Adipose tissue (tissue), 3 donors: ENCODE measurements around the gene SEC22A. TPM values are rescaled to one million over a fixed set of nuclear protein-coding genes. Genes with fewer than 3 reads are reported as not detected.
"Not testable (repeated sequence)": the region's sequence is repeated elsewhere in the genome, so short reads cannot be mapped to it uniquely, and the experiment has no call there.

Experiments used
- H3K27ac ChIP-seq: one replicate; pipeline ENCODE4 v1.5.1; 2013; ENCODE audit warnings: low read depth, low read length
- WGBS, 3 donors: extraction: QIAGEN DNeasy Blood & Tissue Kit; methylation state at CpG; one replicate each; pipeline ENCODE4 v1.1.7; 2013; 5-methylcytosine and 5-hydroxymethylcytosine counted together
- polyA plus RNA-seq, 3 donors: library from polyadenylated mRNA; stranded (reverse); fragments of 200-250 nt; gene quantifications; one replicate each; pipeline ENCODE4 v1.2.3, GENCODE V29; 2013
- donor health status: healthy with polysubstance abuse.
- donor health status: Bipolar disorder and iron deficiency.
- donor health status: healthy.

The SEC22A gene
- polyA plus RNA-seq, 3 donors, result 5.5 to 8.7 (median 6.1) TPM

- no peak overlapping the region for H3K27ac ChIP-seq
- 82 to 88% (median 86%) methylated on average over 2 of the region's 2 CpGs for WGBS, 3 donors
Observed at GRCh38 chr3:123168605-123169004, 33.1 kb upstream of the SEC22A start.

DNA sequence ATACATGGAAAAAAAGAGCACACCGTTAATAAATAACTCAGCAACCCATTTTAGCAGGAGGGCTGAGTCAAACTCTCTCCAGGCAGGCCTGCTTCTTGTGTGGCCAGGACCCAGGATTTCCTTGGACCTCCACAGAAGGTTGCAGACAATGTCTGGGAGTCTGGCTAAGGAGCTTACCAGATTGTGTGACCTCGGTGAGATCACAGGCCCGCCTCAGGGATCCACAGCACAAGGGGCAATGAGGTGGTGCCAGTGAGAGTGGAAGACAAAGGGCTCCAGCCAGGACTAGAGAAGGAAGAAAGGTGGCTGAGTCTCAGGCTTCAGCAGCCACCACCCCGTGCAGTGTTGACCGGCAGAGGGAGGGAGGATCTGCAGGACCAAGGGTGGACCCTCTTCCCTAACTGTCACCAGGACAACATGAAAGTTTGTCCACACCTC, 32.2 kb upstream of the SEC22A start:
- WGBS, 3 donors, result 85 to 90% (median 85%) methylated on average over 5 of the region's 5 CpGs
- H3K27ac ChIP-seq, result no peak overlapping the region

DNA sequence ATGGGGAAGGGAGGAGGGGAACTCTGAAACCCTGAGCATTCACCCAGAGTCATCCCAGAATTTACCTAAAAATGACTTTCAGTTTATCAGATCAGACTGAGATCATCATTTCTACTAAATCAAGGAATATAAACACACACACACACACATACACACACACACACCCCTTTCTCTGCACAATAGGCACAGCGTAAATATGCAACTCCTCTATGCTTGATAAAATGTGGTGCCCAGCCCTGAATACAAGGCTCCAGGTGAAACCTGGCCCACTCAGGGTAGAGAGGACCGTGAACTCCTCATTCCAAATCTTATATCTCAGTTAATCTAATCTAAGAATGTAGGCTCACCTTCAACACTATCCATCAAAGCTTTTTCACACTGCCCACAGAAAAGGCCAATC, 31.8 kb upstream of the SEC22A start:
- H3K27ac ChIP-seq, result no peak overlapping the region
- 46 to 64% (median 48%) methylated on average over 2 of the region's 2 CpGs for WGBS, 3 donors

DNA sequence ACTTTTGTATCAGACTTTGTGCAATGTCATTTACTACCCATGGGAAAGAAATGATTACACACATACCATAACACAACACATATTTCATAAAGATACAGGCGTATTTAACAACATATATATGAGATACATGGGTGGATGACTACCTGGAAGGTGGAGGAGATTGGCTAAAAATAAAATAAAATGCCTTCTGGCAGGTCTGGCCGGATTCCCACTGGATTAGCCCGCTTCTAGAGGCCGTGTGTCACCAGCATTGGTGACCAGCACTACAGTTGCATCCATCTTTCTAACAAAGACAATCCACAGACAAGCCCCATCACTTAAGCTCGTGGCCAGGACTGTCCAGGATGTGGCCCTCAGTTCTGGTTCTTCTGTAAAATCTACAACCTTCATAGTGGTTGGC, 21.0 kb upstream of the SEC22A start:
- H3K27ac ChIP-seq, result no peak overlapping the region
- WGBS, 3 donors, result 94 to 96% (median 95%) methylated on average over 5 of the region's 5 CpGs

GRCh38 chr3:123186695-123187094, 15.0 kb upstream of the SEC22A start:
- 75 to 78% (median 75%) methylated on average over 2 of the region's 2 CpGs for WGBS, 3 donors
- H3K27ac ChIP-seq, result no peak overlapping the region

DNA sequence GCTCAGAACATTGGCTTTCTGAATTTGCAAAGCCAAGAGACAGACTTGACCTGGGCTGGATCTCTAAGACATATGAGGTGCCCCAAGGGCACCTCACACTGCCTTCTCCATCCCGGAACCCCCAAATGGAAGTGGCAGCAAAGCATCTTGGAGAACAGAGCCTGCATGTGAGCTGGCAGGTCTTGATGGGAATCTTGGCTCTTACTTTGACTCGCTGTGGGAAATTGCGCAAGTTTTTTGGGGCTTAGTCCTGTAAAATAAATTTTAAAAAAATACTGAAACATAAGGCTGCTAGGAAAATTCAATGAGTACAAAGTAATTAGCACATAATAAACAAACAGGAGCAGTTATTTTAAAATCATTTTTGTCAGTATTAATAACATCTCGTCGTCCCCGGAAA, 13.7 kb upstream of the SEC22A start:
- 77 to 83% (median 80%) methylated on average over 6 of the region's 6 CpGs for WGBS, 3 donors
- no peak overlapping the region for H3K27ac ChIP-seq

GRCh38 chr3:123193448-123194101, 8.2 kb upstream of the SEC22A start:
- H3K27ac ChIP-seq, result no peak overlapping the region
- 73 to 82% (median 74%) methylated on average over 5 of the region's 5 CpGs for WGBS, 3 donors

DNA sequence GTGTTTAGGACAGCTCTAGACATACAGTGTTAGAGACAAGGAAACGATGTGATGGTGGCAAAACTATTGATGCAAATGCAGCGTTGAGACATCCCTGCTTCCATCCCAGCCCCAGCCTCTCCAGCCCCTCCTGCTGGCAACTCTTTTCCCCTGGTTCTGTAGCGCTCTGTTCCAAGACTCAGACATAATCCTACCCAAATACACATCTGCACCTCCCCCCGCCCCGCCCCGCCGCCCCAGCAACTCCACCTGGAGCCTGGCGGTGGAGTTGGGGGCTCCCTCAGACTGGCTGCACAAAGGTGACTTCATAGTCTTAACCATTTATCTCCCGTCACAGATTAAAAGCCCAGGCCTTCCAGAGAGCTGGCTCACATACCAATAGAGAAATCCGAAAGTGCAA, 7.2 kb upstream of the SEC22A start:
- no peak overlapping the region for H3K27ac ChIP-seq
- 29 to 56% (median 47%) methylated on average over 10 of the region's 10 CpGs for WGBS, 3 donors

DNA sequence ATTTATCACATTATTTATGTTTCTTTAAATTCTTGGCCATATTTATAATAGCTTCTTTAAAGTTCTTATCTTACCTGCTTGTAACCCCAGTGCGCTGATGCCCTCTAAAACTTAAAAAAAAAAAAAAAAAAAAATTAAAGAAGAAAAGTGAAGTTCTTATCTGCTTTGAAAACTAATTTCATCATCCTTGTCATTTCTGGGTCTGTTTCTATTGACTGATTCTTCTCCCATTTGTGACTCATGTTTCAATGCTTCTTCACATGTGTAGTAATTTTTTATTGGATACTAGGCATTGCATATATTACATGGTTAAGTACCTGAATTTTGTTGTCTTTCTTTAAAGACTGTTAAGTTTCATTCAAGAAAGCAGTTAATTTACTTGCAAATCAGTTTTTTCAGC, 3.4 kb upstream of the SEC22A start:
- 94 to 97% (median 96%) methylated on average over 1 of the region's 1 CpG for WGBS, 3 donors
- H3K27ac ChIP-seq, result no peak overlapping the region

DNA sequence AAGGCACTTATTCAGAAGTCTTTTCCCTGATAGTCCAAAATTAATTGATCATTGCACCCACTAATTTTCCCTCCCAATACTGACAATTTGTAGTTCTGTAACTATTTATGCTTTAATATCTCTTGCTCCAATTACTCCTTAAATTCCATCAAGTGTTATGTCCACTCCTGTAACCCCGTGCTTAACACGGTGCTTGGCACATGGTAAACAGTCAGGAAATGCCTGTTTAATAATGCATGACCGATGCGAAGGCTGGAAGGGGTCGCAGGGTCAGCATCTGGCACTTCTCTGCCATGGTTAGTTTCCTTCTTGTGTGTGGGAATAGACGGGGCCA, 553 bp upstream of the SEC22A start:
- WGBS, 3 donors, result 3 to 4% (median 4%) methylated on average over 6 of the region's 6 CpGs
- H3K27ac ChIP-seq, result no peak overlapping the region

- 0 to 1% (median 1%) methylated on average over 7 of the region's 7 CpGs for WGBS, 3 donors
- H3K27ac ChIP-seq, result no peak overlapping the region
Observed at GRCh38 chr3:123202451-123202850, 708 bp downstream of the SEC22A start.

DNA sequence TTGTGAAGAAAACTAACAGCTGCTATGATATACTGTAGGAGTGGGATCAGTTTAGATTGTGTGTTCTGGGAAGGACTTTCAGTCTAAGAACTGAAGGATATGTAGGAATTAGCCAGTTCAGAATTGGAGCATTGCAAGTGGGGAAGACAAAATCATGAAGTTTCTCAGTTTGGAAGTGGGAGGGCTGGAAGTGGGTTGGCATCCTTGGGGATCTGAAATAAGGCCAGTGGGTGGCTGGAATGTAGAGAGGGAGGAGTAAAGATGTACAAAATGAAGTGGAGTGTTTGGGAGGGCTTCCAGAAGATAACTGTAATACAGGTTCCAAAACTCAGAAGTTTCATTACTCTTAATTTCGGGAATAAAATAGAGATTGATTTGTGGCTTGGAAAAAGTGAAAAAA, 17.2 kb downstream of the SEC22A start:
- H3K27ac ChIP-seq, result no peak overlapping the region
- 73 to 91% (median 76%) methylated on average over 1 of the region's 1 CpG for WGBS, 3 donors

DNA sequence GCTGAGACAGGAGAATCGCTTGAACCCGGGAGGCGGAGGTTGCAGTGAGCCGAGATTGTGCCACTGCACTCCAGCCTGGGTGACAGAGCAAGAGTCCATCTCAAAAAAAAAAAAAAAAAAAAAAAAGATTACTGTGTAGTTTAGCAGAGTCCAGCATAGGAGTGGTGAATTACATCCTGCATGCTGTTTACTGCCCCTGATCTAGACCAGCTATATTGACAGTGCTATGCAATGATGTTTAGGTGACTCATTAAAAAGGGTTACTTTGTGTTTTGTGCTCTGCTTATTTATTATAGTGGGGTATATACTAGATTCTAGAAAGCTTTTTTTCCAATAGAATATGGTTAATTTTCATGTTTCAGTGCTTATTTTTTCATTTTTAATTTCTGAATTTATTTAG, 19.6 kb downstream of the SEC22A start:
- H3K27ac ChIP-seq, result not testable (repeated sequence)
- 96 to 98% methylated on average over 4 of the region's 4 CpGs; no CpG with 5 or more reads in 1 of the 3 donors for WGBS, 3 donors

DNA sequence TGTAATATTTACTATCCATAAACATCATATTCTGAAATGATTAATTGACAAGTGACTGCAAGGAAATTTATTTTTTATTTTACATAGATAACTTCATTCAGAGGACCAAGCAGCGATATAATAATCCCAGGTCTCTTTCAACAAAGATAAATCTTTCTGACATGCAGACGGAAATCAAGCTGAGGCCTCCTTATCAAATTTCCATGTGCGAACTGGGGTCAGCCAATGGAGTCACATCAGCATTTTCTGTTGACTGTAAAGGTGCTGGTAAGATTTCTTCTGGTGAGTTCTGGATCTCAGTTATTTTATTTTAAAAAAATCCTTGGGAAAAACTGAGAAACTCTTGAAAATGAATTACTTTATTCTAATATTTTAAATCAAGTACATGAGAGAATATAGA, 23.3 kb downstream of the SEC22A start:
- no peak overlapping the region for H3K27ac ChIP-seq
- 79 to 93% (median 89%) methylated on average over 3 of the region's 3 CpGs for WGBS, 3 donors

DNA sequence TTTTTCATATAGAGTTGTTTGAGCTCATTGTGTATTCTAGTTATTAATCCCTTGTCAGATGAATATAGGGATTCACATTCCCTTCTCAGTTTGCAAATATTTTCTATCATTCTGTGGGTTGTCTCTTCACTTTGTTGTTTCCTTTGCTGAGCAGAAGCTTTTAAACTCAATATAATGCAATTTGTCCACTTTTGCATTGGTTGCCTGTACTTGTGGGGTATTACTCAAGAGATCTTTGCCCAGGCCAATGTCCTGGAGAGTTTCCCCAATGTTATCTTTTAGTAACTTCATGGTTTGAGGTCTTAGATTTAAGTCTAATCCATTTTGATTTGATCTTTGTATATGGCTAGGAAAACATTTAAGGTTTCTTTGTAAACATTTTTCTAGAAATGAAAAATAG, 24.8 kb downstream of the SEC22A start:
- no peak overlapping the region for H3K27ac ChIP-seq

GRCh38 chr3:123229145-123229544, 27.4 kb downstream of the SEC22A start:
- H3K27ac ChIP-seq, result no peak overlapping the region
- 93 to 99% (median 98%) methylated on average over 2 of the region's 2 CpGs for WGBS, 3 donors

GRCh38 chr3:123236902-123237301, 35.2 kb downstream of the SEC22A start:
- WGBS, 3 donors, result 93 to 99% (median 98%) methylated on average over 3 of the region's 3 CpGs
- no peak overlapping the region for H3K27ac ChIP-seq

GRCh38 chr3:123239186-123239585, 37.4 kb downstream of the SEC22A start:
- H3K27ac ChIP-seq, result not testable (repeated sequence)

GRCh38 chr3:123239756-123240155, 38.0 kb downstream of the SEC22A start:
- 95 to 100% (median 100%) methylated on average over 1 of the region's 1 CpG for WGBS, 3 donors
- no peak overlapping the region for H3K27ac ChIP-seq

More at GRCh38 chr3:123239186-123239585, 37.4 kb downstream of the SEC22A start:
- 97 to 100% (median 98%) methylated on average over 2 of the region's 2 CpGs for WGBS, 3 donors

DNA sequence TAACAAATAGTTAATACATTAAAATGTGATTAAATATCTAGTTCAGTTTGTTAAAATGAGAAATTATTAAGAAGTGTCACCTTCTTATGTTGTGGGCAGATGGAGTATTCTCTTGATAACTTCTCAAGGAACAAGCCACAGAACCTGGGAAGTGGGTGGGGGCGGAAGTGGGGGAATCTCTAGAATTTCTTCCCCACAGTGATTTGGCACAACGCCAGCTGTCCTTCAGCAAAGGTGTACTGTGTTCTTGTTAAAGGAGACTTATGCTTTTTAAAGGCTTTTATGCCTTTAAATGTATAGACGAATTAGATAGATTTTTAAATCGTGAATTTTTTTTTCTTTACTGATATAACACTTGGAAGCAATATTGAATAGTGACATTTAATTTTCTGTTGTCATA, 42.4 kb downstream of the SEC22A start:
- no peak overlapping the region for H3K27ac ChIP-seq
- WGBS, 3 donors, result 51 to 81% (median 78%) methylated on average over 4 of the region's 4 CpGs

DNA sequence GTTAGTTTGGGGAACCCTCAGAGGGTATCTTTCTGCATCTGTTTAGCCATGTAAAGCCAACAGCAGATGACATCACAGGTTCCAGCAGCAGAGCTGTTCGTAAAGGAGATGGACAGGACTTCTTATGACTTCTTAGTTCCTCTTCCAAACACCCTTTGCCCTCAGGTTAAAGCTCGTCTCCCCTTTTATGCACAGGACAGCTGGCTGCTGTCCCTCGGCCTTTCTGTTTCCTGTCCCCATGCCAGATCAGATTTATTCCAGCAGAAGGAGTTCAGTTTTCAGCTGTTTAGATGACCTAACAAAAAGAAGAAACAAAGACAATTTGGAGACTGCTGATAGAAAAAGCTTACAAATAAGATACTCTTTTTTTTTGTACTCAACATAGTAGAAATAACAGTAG, 45.1 kb downstream of the SEC22A start:
- H3K27ac ChIP-seq, result no peak overlapping the region
- 39 to 50% (median 43%) methylated on average over 3 of the region's 3 CpGs for WGBS, 3 donors
